Sigmoid colon (tissue), 4 donors: ENCODE data around the gene KCNK1.

Experiments used
- POLR2A ChIP-seq, 2 donors: fragments of 450-650 bp; IDR thresholded peaks; one replicate each; pipeline ENCODE4 v1.6.1; 2016; ENCODE audit warnings: antibody characterized with exemption in 2 of 2, mild to moderate bottlenecking in 2 of 2, moderate library complexity in 2 of 2
- POLR2AphosphoS5 ChIP-seq, 4 donors: sonication (generic); formaldehyde crosslinking; IDR thresholded peaks; one replicate each; pipeline ENCODE4 v1.6.1; 2017; ENCODE audit warnings: antibody characterized with exemption in 4 of 4
- TF ChIP-seq, protein P1 (sequence below), 4 experiments: fragments of 450-650 bp in 3 of 4; fragments of 200-600 bp in 1 of 4; IDR thresholded peaks; one replicate each; pipeline ENCODE4 v1.5.1; 2016 to 2019; ENCODE audit warnings: antibody characterized with exemption in 4 of 4, mild to moderate bottlenecking in 3 of 4, moderate library complexity in 2 of 4

DNA sequence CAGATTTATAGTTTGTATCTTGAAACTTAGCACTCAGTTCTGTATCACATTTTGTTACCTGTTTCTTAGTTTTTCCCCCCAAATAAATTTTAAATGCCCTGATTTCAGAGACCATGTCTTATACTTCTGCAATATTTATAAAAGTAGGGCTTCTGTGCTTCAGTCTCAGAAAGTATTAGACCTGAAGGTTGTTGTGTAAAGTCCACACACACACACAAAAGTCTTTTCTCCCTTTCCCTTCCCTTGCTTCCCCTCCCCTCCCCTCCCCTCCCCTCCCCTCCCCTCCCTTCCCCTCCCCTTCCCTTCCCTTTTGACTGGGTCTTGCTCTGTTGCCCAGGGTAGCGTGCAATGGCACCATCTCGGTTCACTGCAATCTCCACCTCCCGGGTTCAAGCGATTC is 41.0 kb upstream of the KCNK1 start:
- TF ChIP-seq POLR2A (IDR thresholded peaks at IDR 0.05), result no peak
- TF ChIP-seq, protein P1, sequence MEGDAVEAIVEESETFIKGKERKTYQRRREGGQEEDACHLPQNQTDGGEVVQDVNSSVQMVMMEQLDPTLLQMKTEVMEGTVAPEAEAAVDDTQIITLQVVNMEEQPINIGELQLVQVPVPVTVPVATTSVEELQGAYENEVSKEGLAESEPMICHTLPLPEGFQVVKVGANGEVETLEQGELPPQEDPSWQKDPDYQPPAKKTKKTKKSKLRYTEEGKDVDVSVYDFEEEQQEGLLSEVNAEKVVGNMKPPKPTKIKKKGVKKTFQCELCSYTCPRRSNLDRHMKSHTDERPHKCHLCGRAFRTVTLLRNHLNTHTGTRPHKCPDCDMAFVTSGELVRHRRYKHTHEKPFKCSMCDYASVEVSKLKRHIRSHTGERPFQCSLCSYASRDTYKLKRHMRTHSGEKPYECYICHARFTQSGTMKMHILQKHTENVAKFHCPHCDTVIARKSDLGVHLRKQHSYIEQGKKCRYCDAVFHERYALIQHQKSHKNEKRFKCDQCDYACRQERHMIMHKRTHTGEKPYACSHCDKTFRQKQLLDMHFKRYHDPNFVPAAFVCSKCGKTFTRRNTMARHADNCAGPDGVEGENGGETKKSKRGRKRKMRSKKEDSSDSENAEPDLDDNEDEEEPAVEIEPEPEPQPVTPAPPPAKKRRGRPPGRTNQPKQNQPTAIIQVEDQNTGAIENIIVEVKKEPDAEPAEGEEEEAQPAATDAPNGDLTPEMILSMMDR (IDR thresholded peaks at IDR 0.05), result no peak
- no peak for TF ChIP-seq POLR2AphosphoS5 (IDR thresholded peaks at IDR 0.05)
